PFSK-1 (cell line): ENCODE results near the gene GPR55.

Experiments
- FOXP2 ChIP-seq: optimal IDR thresholded peaks from 2 replicates; pipeline ENCODE3; 2011; ENCODE audit warnings: borderline replicate concordance, control low read depth, inconsistent platforms; ENCODE audit not compliant: insufficient read depth; ENCODE audit errors: extremely low read length, extremely low read depth
- POLR2AphosphoS5 ChIP-seq: IDR thresholded peaks from 2 replicates; pipeline ENCODE4 v1.6.1; 2012; ENCODE audit warnings: low read depth, mild to moderate bottlenecking, control low read depth, low read length, moderate library complexity
- SIN3A ChIP-seq: IDR thresholded peaks from 2 replicates; pipeline ENCODE4 v1.6.1; 2012; ENCODE audit warnings: mild to moderate bottlenecking, low read length, moderate library complexity, borderline replicate concordance; ENCODE audit not compliant: insufficient read depth
- TAF1 ChIP-seq: IDR thresholded peaks from 2 replicates; pipeline ENCODE4 v1.6.1; 2012; ENCODE audit warnings: low read length, control low read depth, borderline replicate concordance; ENCODE audit not compliant: insufficient read depth
- TF ChIP-seq, protein P1 (sequence below), 2 experiments: IDR thresholded peaks; 2 replicates each; pipeline versions ENCODE4 v1.6.1 to v1.8.0; 2011 to 2012; ENCODE audit warnings: low read depth in 2 of 2, low read length in 2 of 2, control low read depth in 1 of 2, inconsistent platforms in 1 of 2, mild to moderate bottlenecking in 1 of 2, moderate library complexity in 1 of 2; ENCODE audit not compliant: insufficient read depth in 1 of 2

The GPR55 gene

DNA sequence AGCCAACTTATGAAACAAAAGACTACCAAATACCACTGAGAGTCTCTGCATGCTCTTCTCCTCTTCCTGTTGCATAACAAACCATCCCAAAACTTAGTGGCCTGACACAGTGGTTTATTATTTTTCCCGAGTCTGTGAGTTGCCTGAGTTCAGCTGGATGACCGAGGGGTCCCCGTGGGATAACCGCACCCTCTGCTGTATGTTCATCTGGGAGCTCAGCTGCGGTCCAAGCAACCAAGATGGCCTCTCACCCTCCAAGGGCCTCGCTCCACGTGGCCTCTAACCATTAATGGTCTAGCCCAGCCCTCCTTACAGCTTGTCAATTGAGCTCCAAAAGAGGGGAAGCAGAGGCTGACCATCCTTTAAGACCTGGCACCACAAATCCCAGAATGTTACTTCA lies 43.2 kb downstream of the GPR55 start:
- TF ChIP-seq, protein P1, sequence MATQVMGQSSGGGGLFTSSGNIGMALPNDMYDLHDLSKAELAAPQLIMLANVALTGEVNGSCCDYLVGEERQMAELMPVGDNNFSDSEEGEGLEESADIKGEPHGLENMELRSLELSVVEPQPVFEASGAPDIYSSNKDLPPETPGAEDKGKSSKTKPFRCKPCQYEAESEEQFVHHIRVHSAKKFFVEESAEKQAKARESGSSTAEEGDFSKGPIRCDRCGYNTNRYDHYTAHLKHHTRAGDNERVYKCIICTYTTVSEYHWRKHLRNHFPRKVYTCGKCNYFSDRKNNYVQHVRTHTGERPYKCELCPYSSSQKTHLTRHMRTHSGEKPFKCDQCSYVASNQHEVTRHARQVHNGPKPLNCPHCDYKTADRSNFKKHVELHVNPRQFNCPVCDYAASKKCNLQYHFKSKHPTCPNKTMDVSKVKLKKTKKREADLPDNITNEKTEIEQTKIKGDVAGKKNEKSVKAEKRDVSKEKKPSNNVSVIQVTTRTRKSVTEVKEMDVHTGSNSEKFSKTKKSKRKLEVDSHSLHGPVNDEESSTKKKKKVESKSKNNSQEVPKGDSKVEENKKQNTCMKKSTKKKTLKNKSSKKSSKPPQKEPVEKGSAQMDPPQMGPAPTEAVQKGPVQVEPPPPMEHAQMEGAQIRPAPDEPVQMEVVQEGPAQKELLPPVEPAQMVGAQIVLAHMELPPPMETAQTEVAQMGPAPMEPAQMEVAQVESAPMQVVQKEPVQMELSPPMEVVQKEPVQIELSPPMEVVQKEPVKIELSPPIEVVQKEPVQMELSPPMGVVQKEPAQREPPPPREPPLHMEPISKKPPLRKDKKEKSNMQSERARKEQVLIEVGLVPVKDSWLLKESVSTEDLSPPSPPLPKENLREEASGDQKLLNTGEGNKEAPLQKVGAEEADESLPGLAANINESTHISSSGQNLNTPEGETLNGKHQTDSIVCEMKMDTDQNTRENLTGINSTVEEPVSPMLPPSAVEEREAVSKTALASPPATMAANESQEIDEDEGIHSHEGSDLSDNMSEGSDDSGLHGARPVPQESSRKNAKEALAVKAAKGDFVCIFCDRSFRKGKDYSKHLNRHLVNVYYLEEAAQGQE (IDR thresholded peaks at IDR 0.05; ENCODE audit: insufficient read depth in 1 of 2, low read depth in 2 of 2, low read length in 2 of 2), result no peak
- TF ChIP-seq POLR2AphosphoS5, result no peak
- no peak for TF ChIP-seq FOXP2
- no peak for TF ChIP-seq TAF1
- no peak for TF ChIP-seq SIN3A

DNA sequence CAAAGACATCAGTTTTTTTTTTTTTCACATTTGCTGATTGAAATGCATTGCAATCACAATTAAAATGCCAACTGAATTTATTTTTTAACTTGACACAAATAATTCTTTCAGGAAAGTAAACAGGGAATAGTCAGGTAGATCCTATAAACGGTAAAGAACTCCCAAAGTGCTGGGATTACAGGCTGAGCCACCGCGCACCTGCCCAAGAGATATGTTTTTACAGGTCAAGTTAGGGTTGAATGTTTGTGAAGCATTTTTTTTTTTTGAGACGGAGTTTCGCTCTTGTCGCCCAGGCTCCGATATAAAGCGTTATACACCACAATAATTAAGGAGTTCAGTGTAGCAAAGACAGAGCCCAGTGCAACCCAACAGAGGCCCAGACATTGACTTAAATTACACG lies 45.2 kb downstream of the GPR55 start:
- TF ChIP-seq, protein P1 (IDR thresholded peaks at IDR 0.05; ENCODE audit: insufficient read depth in 1 of 2, low read depth in 2 of 2, low read length in 2 of 2), result no peak
- no peak for TF ChIP-seq TAF1
- TF ChIP-seq SIN3A, result no peak
- no peak for TF ChIP-seq FOXP2
- TF ChIP-seq POLR2AphosphoS5, result no peak

DNA sequence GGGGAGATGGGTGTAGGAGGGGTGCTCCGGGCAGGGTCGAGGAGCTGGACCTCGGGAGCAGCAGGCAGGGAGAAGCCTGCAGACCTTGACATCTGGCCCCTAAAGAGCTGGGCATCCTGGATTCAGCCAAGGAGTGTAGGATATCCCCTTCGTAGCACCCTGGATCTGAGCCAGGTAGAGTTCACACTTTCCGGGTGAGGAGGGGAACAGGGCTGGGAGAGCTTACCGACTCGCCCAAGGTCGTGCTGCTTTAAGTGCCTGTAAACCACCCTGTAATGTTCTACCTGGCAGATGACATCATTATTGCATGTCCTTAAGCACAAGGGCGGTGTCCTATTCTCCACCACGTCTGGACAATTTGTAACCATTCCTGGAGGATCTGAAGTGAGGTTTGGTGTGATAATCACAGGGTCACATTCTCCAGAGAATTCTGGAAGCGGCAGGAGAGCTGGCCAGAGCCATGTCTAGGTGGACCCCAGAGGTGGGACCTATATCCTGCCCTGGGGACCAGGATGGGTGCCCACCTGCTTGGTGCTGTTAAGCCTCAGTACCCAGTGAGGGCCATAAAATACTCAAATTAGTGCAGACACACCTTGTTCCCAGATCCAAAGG lies 45.7 kb downstream of the GPR55 start:
- TF ChIP-seq, protein P1 (IDR thresholded peaks at IDR 0.05; ENCODE audit: insufficient read depth in 1 of 2, low read depth in 2 of 2, low read length in 2 of 2), result no peak
- TF ChIP-seq SIN3A (no peak), POLR2AphosphoS5 (no peak), TAF1 (no peak)

DNA sequence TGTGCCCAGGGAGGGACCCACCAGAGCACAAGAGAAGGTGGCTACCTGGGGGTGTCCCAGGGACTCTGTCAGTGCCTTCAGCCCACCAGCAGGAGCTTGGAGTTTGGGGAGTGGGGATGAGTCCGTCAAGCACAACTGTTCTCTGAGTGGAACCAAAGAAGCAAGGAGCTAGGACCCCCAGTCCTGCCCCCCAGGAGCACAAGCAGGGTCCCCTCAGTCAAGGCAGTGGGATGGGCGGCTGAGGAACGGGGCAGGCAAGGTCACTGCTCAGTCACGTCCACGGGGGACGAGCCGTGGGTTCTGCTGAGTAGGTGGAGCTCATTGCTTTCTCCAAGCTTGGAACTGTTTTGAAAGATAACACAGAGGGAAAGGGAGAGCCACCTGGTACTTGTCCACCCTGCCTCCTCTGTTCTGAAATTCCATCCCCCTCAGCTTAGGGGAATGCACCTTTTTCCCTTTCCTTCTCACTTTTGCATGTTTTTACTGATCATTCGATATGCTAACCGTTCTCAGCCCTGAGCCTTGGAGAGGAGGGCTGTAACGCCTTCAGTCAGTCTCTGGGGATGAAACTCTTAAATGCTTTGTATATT lies 46.3 kb downstream of the GPR55 start:
- no peak for TF ChIP-seq SIN3A
- no peak for TF ChIP-seq TAF1

DNA sequence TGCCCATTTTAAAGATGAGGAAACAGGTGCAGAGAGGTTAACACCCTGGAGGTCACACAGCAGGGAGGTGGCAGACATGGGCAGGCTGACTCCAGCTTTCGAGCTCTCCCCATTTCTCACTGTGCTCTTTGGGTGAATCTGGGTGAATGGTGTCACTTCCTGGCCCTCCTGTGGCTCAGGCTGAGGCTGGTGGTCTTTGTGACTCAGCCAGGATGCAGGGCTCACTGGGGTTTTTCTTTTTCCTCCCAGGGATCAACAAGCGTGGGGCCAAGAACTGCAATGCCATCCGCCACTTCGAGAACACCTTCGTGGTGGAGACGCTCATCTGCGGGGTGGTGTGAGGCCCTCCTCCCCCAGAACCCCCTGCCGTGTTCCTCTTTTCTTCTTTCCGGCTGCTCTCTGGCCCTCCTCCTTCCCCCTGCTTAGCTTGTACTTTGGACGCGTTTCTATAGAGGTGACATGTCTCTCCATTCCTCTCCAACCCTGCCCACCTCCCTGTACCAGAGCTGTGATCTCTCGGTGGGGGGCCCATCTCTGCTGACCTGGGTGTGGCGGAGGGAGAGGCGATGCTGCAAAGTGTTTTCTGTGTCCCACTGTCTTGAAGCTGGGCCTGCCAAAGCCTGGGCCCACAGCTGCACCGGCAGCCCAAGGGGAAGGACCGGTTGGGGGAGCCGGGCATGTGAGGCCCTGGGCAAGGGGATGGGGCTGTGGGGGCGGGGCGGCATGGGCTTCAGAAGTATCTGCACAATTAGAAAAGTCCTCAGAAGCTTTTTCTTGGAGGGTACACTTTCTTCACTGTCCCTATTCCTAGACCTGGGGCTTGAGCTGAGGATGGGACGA lies 47.1 kb downstream of the GPR55 start:
- TF ChIP-seq TAF1, result no peak
- TF ChIP-seq FOXP2, result no peak
- TF ChIP-seq, protein P1 (IDR thresholded peaks at IDR 0.05; ENCODE audit: insufficient read depth in 1 of 2, low read depth in 2 of 2, low read length in 2 of 2), result no peak
- no peak for TF ChIP-seq POLR2AphosphoS5
- TF ChIP-seq SIN3A, result no peak
